HUES48 (cell line): ENCODE results near the gene CD44.
A peak's percentile ranks its signal among the peaks of the same experiment; 100 is the strongest.
"Not testable (repeated sequence)": the region's sequence is repeated elsewhere in the genome, so short reads cannot be mapped to it uniquely, and the experiment has no call there.

Experiments
- H3K27ac ChIP-seq: one replicate; pipeline ENCODE4 v1.7.0; 2013; ENCODE audit warnings: low read depth, low read length, inconsistent platforms
- H3K27me3 ChIP-seq: 2 replicates; pipeline ENCODE4 v1.6.1; 2013; ENCODE audit warnings: mild to moderate bottlenecking, low read length; ENCODE audit not compliant: control insufficient read depth, insufficient read depth
- H3K36me3 ChIP-seq: 2 replicates; pipeline ENCODE4 v1.6.1; 2013; ENCODE audit warnings: low read length; ENCODE audit not compliant: control insufficient read depth, insufficient read depth
- H3K4me1 ChIP-seq: 2 replicates; pipeline ENCODE4 v1.6.1; 2013; ENCODE audit warnings: mild to moderate bottlenecking, low read length; ENCODE audit not compliant: control insufficient read depth, insufficient read depth
- H3K4me3 ChIP-seq: 2 replicates; pipeline ENCODE4 v1.5.1; 2013; ENCODE audit warnings: mild to moderate bottlenecking, low read depth, low read length
- H3K9ac ChIP-seq: 2 replicates; pipeline ENCODE4 v1.6.1; 2013; ENCODE audit warnings: mild to moderate bottlenecking, low read depth, low read length, moderate library complexity
- H3K9me3 ChIP-seq: 2 replicates; pipeline ENCODE4 v1.6.1; 2013; ENCODE audit warnings: low read length; ENCODE audit not compliant: control insufficient read depth, insufficient read depth

Gene CD44

DNA sequence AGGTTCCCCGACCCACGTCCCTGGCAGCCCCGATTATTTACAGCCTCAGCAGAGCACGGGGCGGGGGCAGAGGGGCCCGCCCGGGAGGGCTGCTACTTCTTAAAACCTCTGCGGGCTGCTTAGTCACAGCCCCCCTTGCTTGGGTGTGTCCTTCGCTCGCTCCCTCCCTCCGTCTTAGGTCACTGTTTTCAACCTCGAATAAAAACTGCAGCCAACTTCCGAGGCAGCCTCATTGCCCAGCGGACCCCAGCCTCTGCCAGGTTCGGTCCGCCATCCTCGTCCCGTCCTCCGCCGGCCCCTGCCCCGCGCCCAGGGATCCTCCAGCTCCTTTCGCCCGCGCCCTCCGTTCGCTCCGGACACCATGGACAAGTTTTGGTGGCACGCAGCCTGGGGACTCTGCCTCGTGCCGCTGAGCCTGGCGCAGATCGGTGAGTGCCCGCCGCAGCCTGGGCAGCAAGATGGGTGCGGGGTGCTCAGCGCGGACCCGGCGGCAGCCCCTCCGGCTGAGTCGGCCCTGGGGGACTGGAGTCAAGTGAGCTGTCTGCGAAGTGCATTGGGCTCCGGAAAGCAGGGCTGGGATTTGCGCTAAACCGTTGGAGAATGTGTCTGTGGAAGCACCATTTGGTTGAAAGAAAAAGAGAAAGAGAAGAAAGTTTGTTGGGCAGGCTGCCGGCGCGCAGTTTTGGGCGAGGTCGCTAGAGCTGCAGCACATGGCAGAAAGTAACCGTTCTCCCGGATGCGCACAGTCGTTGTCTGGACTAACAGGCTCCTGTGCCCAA lies at the start of gene CD44:
Gene CD44, plus strand, starts transcription at position 229 of the 779 bp plus-strand sequence. Its CDS starts 133 bp downstream, at position 362.
- H3K9ac ChIP-seq: peak within 1 kb of the TSS; percentile 71
- peak within 1 kb of the TSS; percentile 78 for H3K4me3 ChIP-seq
- H3K4me1 ChIP-seq: peaks cover 12% of the 10 kb centered on the region
- peaks cover 41% of the 10 kb centered on the region for H3K27me3 ChIP-seq
- no peaks in the 10 kb centered on the region for H3K9me3 ChIP-seq
- no peak within 1 kb of the TSS for H3K27ac ChIP-seq
- H3K36me3 ChIP-seq: no peaks in the 10 kb centered on the region

GRCh38 chr11:35089666-35090065 lies 49.3 kb upstream of the CD44 start:
- Histone ChIP-seq H3K4me3 (no peak overlapping the region), H3K27me3 (no peaks in the 10 kb centered on the region), H3K36me3 (no peaks in the 10 kb centered on the region), H3K4me1 (no peaks in the 10 kb centered on the region), H3K9me3 (no peaks in the 10 kb centered on the region), H3K27ac (no peak overlapping the region), H3K9ac (no peak overlapping the region)

DNA sequence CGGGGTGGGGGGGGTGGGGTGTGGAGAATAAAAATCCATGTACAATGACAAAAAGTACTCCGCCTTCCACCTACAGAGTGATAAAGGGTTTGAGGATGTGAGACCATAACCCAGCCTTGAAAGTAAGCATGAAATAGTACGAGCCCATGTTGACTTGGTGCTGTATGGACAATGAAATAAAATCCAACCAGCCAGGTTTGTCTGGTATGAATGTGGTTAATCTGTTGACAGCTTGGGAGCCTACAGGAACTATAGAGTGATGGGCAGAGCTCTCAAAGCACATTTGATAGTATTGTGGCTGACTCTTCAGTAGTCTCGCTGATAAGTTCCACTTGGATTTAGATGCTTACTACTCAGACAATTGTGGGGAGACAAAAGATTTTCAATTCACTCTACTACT lies 48.8 kb upstream of the CD44 start:
- Histone ChIP-seq H3K4me3 (no peak overlapping the region), H3K36me3 (no peaks in the 10 kb centered on the region), H3K4me1 (no peaks in the 10 kb centered on the region), H3K27me3 (no peaks in the 10 kb centered on the region), H3K9ac (no peak overlapping the region), H3K9me3 (no peaks in the 10 kb centered on the region), H3K27ac (no peak overlapping the region)

DNA sequence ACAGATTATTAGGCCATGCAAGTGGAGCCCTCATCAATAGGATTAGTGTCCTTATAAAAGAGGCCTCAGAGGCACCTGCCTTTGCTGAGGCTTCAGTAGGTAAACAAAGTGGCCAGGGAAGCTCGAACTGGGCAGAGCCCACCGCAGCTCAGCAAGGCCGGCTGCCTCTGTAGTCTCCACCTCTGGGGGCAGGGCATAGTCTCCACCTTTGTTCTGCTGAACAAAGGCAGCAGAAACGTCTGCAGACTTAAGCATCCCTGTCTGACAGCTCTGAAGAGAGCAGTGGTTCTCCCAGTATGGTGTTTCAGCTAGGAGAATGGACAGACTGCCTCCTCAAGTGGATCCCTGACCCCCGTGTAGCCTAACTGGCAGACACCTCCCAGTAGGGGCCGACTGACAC lies 48.0 kb upstream of the CD44 start:
- not testable (repeated sequence) for H3K27me3 ChIP-seq, H3K27ac ChIP-seq, H3K9me3 ChIP-seq, H3K4me3 ChIP-seq, H3K9ac ChIP-seq, H3K36me3 ChIP-seq, H3K4me1 ChIP-seq

- Histone ChIP-seq H3K4me1 (no peaks in the 10 kb centered on the region), H3K4me3 (no peak overlapping the region), H3K27me3 (no peaks in the 10 kb centered on the region), H3K9ac (no peak overlapping the region), H3K9me3 (no peaks in the 10 kb centered on the region), H3K36me3 (no peaks in the 10 kb centered on the region), H3K27ac (no peak overlapping the region)
Observed at GRCh38 chr11:35096723-35097122, 42.2 kb upstream of the CD44 start.

DNA sequence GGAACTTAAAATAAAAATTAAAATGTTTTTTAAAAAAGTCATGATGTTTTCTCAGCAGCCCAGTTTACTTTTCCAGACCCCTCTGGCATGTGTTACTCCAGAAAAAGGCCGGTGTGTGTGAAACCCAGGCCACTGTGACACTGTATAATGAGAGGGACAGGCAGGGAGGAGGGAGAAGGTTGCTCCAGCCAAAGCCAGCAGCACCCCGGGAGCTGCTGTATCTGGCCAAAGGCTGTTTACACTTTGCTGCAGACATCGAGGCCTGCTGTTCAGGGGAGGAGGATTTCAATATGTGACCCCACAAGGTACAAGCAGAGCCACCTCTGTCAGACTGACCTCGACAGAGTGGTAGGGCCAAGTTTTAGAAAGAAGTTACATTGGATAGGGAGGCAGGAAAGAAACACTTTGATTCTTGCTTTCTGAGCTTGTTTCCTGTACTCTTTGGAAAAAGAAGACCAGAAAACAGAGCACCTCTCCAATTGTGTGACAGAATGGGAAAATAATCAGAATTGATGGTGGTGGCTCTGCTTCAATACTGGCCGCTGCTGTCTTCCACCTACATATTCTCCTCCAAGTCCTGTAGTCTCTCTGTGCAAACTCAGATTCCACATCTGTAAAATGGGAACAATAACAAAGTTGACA lies 41.0 kb upstream of the CD44 start:
- Histone ChIP-seq H3K36me3 (no peaks in the 10 kb centered on the region), H3K27ac (no peak overlapping the region), H3K27me3 (no peaks in the 10 kb centered on the region), H3K9me3 (no peaks in the 10 kb centered on the region), H3K4me1 (no peaks in the 10 kb centered on the region), H3K4me3 (no peak overlapping the region), H3K9ac (no peak overlapping the region)

GRCh38 chr11:35098855-35099254 lies 40.1 kb upstream of the CD44 start:
- Histone ChIP-seq H3K27me3 (no peaks in the 10 kb centered on the region), H3K4me3 (no peak overlapping the region), H3K9me3 (no peaks in the 10 kb centered on the region), H3K9ac (no peak overlapping the region), H3K36me3 (no peaks in the 10 kb centered on the region), H3K27ac (no peak overlapping the region), H3K4me1 (no peaks in the 10 kb centered on the region)

DNA sequence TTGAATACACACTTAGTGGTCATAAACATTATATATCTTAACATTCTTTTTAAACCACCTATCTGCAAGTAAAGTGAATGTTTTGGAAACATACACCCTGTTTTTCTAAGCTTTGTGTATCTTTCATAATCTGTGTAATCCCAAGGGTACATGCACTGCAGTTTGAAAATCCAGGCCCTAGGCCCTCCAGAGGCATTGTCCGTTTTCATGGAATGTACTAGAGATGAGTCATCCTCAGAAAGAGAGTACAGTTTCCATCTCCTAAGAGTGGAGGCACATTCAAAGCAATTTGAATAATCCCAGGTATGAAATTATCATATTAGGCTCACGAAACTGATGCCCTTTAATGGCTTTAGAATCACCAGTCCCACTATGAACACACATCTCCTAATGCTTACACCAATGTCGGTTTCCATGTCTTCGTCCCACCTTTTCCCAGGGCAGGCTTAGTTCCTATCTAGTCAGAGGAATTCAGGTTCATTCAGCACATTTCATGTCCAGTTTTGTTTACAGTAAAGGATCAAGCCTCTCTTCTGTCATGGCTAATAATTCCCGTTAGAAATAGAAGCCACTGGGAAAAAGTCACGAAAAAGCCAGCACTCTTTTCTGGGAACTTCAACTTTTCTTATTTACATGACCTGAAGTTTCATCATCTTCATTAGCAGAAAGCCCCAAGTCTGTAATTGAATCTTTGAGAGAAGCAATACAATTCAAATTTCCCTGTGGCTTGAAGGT lies 39.5 kb upstream of the CD44 start:
- H3K27me3 ChIP-seq: no peaks in the 10 kb centered on the region
- H3K9me3 ChIP-seq: no peaks in the 10 kb centered on the region
- no peaks in the 10 kb centered on the region for H3K4me1 ChIP-seq
- no peaks in the 10 kb centered on the region for H3K36me3 ChIP-seq
- no peak overlapping the region for H3K9ac ChIP-seq
- no peak overlapping the region for H3K27ac ChIP-seq
- H3K4me3 ChIP-seq: no peak overlapping the region

DNA sequence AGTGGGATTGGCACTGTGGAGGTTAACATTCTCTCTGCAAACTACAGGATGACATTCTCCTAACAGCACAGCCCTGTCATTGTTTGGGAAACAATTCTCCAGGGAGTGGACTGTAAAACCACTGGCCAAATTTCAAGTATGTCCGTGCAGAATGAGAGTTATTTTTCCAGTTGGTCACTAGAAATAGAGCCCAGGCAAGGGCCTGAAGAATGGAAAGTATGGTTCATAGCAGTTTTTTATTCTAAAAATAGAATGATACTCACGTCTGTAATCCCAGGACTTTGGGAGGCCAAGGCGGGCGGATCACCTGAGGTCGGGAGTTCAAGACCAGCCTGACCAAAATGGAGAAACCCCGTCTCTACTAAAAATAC lies 39.0 kb upstream of the CD44 start:
- Histone ChIP-seq H3K4me1 (no peaks in the 10 kb centered on the region), H3K9me3 (no peaks in the 10 kb centered on the region), H3K27ac (no peak overlapping the region), H3K9ac (no peak overlapping the region), H3K4me3 (no peak overlapping the region), H3K36me3 (no peaks in the 10 kb centered on the region), H3K27me3 (no peaks in the 10 kb centered on the region)

DNA sequence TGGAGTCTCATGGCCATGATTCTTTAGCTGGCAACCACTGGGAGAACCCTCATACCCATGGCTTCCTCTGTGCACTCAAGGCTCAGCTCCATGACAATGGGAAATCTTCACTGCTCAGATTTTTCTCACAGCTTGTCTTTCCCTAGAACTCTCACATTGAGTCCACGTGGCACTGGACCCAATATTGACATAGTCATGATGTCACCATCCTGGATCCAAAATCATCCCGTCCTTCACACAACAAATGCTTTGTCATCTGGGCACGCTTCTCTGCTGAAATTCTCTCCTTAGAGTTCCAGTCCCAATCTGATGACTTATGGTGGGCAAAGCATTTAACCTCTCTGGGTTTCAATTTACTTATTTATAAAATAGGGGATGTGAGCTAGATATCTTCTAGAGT lies 37.7 kb upstream of the CD44 start:
- Histone ChIP-seq H3K27ac (no peak overlapping the region), H3K27me3 (no peaks in the 10 kb centered on the region), H3K9ac (no peak overlapping the region), H3K36me3 (no peaks in the 10 kb centered on the region), H3K4me3 (no peak overlapping the region), H3K9me3 (no peaks in the 10 kb centered on the region), H3K4me1 (no peaks in the 10 kb centered on the region)

GRCh38 chr11:35102267-35102666 lies 36.7 kb upstream of the CD44 start:
- H3K4me1 ChIP-seq: no peaks in the 10 kb centered on the region
- H3K9ac ChIP-seq: no peak overlapping the region
- H3K36me3 ChIP-seq: no peaks in the 10 kb centered on the region
- no peaks in the 10 kb centered on the region for H3K9me3 ChIP-seq
- no peaks in the 10 kb centered on the region for H3K27me3 ChIP-seq
- no peak overlapping the region for H3K4me3 ChIP-seq
- no peak overlapping the region for H3K27ac ChIP-seq
